Measurements from ENCODE around the gene CCT2.

Gene CCT2

GRCh38 chr12:69566603-69567002 lies 18.7 kb upstream of the CCT2 start:
- Histone ChIP-seq H3K27me3 (ENCODE audit: insufficient read depth, low read length) (no peaks in the 10 kb centered on the region), H3K36me3 (ENCODE audit: insufficient read depth, low read depth, low read length) (peaks cover 39% of the 10 kb centered on the region), H3K9ac (ENCODE audit: low read depth, low read length) (no peak overlapping the region), H3K4me1 (ENCODE audit: insufficient read depth, low read length) (no peaks in the 10 kb centered on the region), H3K4me3 (ENCODE audit: low read length) (no peak overlapping the region), H3K9me3 (ENCODE audit: insufficient read depth, low read depth, low read length) (no peaks in the 10 kb centered on the region), H3K27ac (ENCODE audit: low read length) (no peak overlapping the region)

GRCh38 chr12:69569236-69569635 lies 16.0 kb upstream of the CCT2 start:
- Histone ChIP-seq H3K9ac (ENCODE audit: low read depth, low read length) (no peak overlapping the region), H3K27me3 (ENCODE audit: insufficient read depth, low read length) (no peaks in the 10 kb centered on the region), H3K4me1 (ENCODE audit: insufficient read depth, low read length) (no peaks in the 10 kb centered on the region), H3K9me3 (ENCODE audit: insufficient read depth, low read depth, low read length) (no peaks in the 10 kb centered on the region), H3K4me3 (ENCODE audit: low read length) (no peak overlapping the region), H3K36me3 (ENCODE audit: insufficient read depth, low read depth, low read length) (peaks cover 52% of the 10 kb centered on the region), H3K27ac (ENCODE audit: low read length) (no peak overlapping the region)

GRCh38 chr12:69570000-69570516 lies 15.2 kb upstream of the CCT2 start:
- no peak overlapping the region for H3K4me3 ChIP-seq (ENCODE audit: low read length)
- H3K9me3 ChIP-seq (ENCODE audit: insufficient read depth, low read depth, low read length): no peaks in the 10 kb centered on the region
- H3K27ac ChIP-seq (ENCODE audit: low read length): no peak overlapping the region
- H3K4me1 ChIP-seq (ENCODE audit: insufficient read depth, low read length): no peaks in the 10 kb centered on the region
- H3K27me3 ChIP-seq (ENCODE audit: insufficient read depth, low read length): no peaks in the 10 kb centered on the region
- peaks cover 52% of the 10 kb centered on the region for H3K36me3 ChIP-seq (ENCODE audit: insufficient read depth, low read depth, low read length)
- H3K9ac ChIP-seq (ENCODE audit: low read depth, low read length): no peak overlapping the region

GRCh38 chr12:69570545-69571399 lies 14.5 kb upstream of the CCT2 start:
- H3K27ac ChIP-seq (ENCODE audit: low read length): no peak overlapping the region
- no peaks in the 10 kb centered on the region for H3K4me1 ChIP-seq (ENCODE audit: insufficient read depth, low read length)
- peaks cover 58% of the 10 kb centered on the region for H3K36me3 ChIP-seq (ENCODE audit: insufficient read depth, low read depth, low read length)
- H3K9me3 ChIP-seq (ENCODE audit: insufficient read depth, low read depth, low read length): no peaks in the 10 kb centered on the region
- no peak overlapping the region for H3K9ac ChIP-seq (ENCODE audit: low read depth, low read length)
- H3K27me3 ChIP-seq (ENCODE audit: insufficient read depth, low read length): no peaks in the 10 kb centered on the region
- H3K4me3 ChIP-seq (ENCODE audit: low read length): no peak overlapping the region

GRCh38 chr12:69575346-69575745 lies 9.9 kb upstream of the CCT2 start:
- Histone ChIP-seq H3K27ac (ENCODE audit: low read length) (no peak overlapping the region), H3K4me1 (ENCODE audit: insufficient read depth, low read length) (no peaks in the 10 kb centered on the region), H3K9ac (ENCODE audit: low read depth, low read length) (no peak overlapping the region), H3K36me3 (ENCODE audit: insufficient read depth, low read depth, low read length) (peaks cover 46% of the 10 kb centered on the region), H3K4me3 (ENCODE audit: low read length) (no peak overlapping the region), H3K27me3 (ENCODE audit: insufficient read depth, low read length) (no peaks in the 10 kb centered on the region), H3K9me3 (ENCODE audit: insufficient read depth, low read depth, low read length) (no peaks in the 10 kb centered on the region)

- H3K36me3 ChIP-seq (ENCODE audit: insufficient read depth, low read depth, low read length): peaks cover 29% of the 10 kb centered on the region
- no peaks in the 10 kb centered on the region for H3K27me3 ChIP-seq (ENCODE audit: insufficient read depth, low read length)
- no peak overlapping the region for H3K9ac ChIP-seq (ENCODE audit: low read depth, low read length)
- no peak overlapping the region for H3K4me3 ChIP-seq (ENCODE audit: low read length)
- H3K4me1 ChIP-seq (ENCODE audit: insufficient read depth, low read length): peaks cover under 1% of the 10 kb centered on the region; the same call in 1 of the 2 replicates
- no peak overlapping the region for H3K27ac ChIP-seq (ENCODE audit: low read length)
- H3K9me3 ChIP-seq (ENCODE audit: insufficient read depth, low read depth, low read length): no peaks in the 10 kb centered on the region
Measured at GRCh38 chr12:69578283-69578682, 7.0 kb upstream of the CCT2 start.

- no peaks in the 10 kb centered on the region for H3K27me3 ChIP-seq (ENCODE audit: insufficient read depth, low read length)
- H3K4me1 ChIP-seq (ENCODE audit: insufficient read depth, low read length): peaks cover 4% of the 10 kb centered on the region; the same call in 1 of the 2 replicates
- H3K4me3 ChIP-seq (ENCODE audit: low read length): no peak overlapping the region
- H3K9me3 ChIP-seq (ENCODE audit: insufficient read depth, low read depth, low read length): no peaks in the 10 kb centered on the region
- H3K9ac ChIP-seq (ENCODE audit: low read depth, low read length): no peak overlapping the region
- peaks cover 22% of the 10 kb centered on the region for H3K36me3 ChIP-seq (ENCODE audit: insufficient read depth, low read depth, low read length)
- H3K27ac ChIP-seq (ENCODE audit: low read length): no peak overlapping the region
Measured at GRCh38 chr12:69579029-69579428, 6.2 kb upstream of the CCT2 start.

GRCh38 chr12:69580074-69580473 lies 5.2 kb upstream of the CCT2 start:
- no peak overlapping the region for H3K27ac ChIP-seq (ENCODE audit: low read length)
- H3K36me3 ChIP-seq (ENCODE audit: insufficient read depth, low read depth, low read length): peaks cover 11% of the 10 kb centered on the region

GRCh38 chr12:69583203-69583602 lies 2.1 kb upstream of the CCT2 start:
- H3K4me3 ChIP-seq (ENCODE audit: low read length): no peak overlapping the region
- H3K36me3 ChIP-seq (ENCODE audit: insufficient read depth, low read depth, low read length): peaks cover 24% of the 10 kb centered on the region
- no peaks in the 10 kb centered on the region for H3K9me3 ChIP-seq (ENCODE audit: insufficient read depth, low read depth, low read length)
- no peak overlapping the region for H3K9ac ChIP-seq (ENCODE audit: low read depth, low read length)
- H3K27me3 ChIP-seq (ENCODE audit: insufficient read depth, low read length): no peaks in the 10 kb centered on the region
- peaks cover 4% of the 10 kb centered on the region; the same call in 1 of the 2 replicates for H3K4me1 ChIP-seq (ENCODE audit: insufficient read depth, low read length)
- H3K27ac ChIP-seq (ENCODE audit: low read length): no peak overlapping the region

More at GRCh38 chr12:69580074-69580473, 5.2 kb upstream of the CCT2 start:
- H3K27me3 ChIP-seq (ENCODE audit: insufficient read depth, low read length): no peaks in the 10 kb centered on the region
- H3K4me1 ChIP-seq (ENCODE audit: insufficient read depth, low read length): peaks cover 4% of the 10 kb centered on the region; the same call in 1 of the 2 replicates
- H3K9ac ChIP-seq (ENCODE audit: low read depth, low read length): no peak overlapping the region
- H3K9me3 ChIP-seq (ENCODE audit: insufficient read depth, low read depth, low read length): no peaks in the 10 kb centered on the region
- H3K4me3 ChIP-seq (ENCODE audit: low read length): no peak overlapping the region

GRCh38 chr12:69588527-69588926 lies 3.3 kb downstream of the CCT2 start:
- peaks cover under 1% of the 10 kb centered on the region; the same call in 1 of the 2 replicates for H3K4me1 ChIP-seq (ENCODE audit: insufficient read depth, low read length)
- H3K9ac ChIP-seq (ENCODE audit: low read depth, low read length): no peak overlapping the region
- H3K9me3 ChIP-seq (ENCODE audit: insufficient read depth, low read depth, low read length): no peaks in the 10 kb centered on the region
- H3K27ac ChIP-seq (ENCODE audit: low read length): no peak overlapping the region
- no peaks in the 10 kb centered on the region for H3K27me3 ChIP-seq (ENCODE audit: insufficient read depth, low read length)
- no peak overlapping the region for H3K4me3 ChIP-seq (ENCODE audit: low read length)
- peaks cover 77% of the 10 kb centered on the region for H3K36me3 ChIP-seq (ENCODE audit: insufficient read depth, low read depth, low read length)

GRCh38 chr12:69589082-69589481 lies 3.8 kb downstream of the CCT2 start:
- Histone ChIP-seq H3K27me3 (ENCODE audit: insufficient read depth, low read length) (no peaks in the 10 kb centered on the region), H3K27ac (ENCODE audit: low read length) (no peak overlapping the region), H3K9me3 (ENCODE audit: insufficient read depth, low read depth, low read length) (no peaks in the 10 kb centered on the region), H3K4me3 (ENCODE audit: low read length) (no peak overlapping the region), H3K36me3 (ENCODE audit: insufficient read depth, low read depth, low read length) (peaks cover 82% of the 10 kb centered on the region), H3K4me1 (ENCODE audit: insufficient read depth, low read length) (no peaks in the 10 kb centered on the region; the same call in 1 of the 2 replicates), H3K9ac (ENCODE audit: low read depth, low read length) (no peak overlapping the region)

GRCh38 chr12:69595689-69596088 lies 10.4 kb downstream of the CCT2 start:
- Histone ChIP-seq H3K9ac (ENCODE audit: low read depth, low read length) (no peak overlapping the region), H3K27ac (ENCODE audit: low read length) (no peak overlapping the region), H3K4me3 (ENCODE audit: low read length) (no peak overlapping the region), H3K36me3 (ENCODE audit: insufficient read depth, low read depth, low read length) (peaks cover 100% of the 10 kb centered on the region), H3K4me1 (ENCODE audit: insufficient read depth, low read length) (no peaks in the 10 kb centered on the region), H3K27me3 (ENCODE audit: insufficient read depth, low read length) (no peaks in the 10 kb centered on the region), H3K9me3 (ENCODE audit: insufficient read depth, low read depth, low read length) (no peaks in the 10 kb centered on the region)

All from iPS-20b (cell line).